OCI-LY3 (cell line): ENCODE data around the gene TRIM41.

Experiments used
- H2AFZ ChIP-seq: fragments of 200-600, 300-600 bp; shearing (Covaris generic); 2 replicates; pipeline ENCODE4 v1.6.0; 2014; ENCODE audit warnings: antibody characterized with exemption, low read depth, low read length
- H3K27ac ChIP-seq: fragments of 200-600, 300-600 bp; sonication (generic); 2 replicates; pipeline ENCODE4 v1.5.1; 2014; ENCODE audit warnings: mild to moderate bottlenecking, low read length, moderate library complexity, mixed read lengths
- H3K27me3 ChIP-seq: fragments of 200-600, 300-600 bp; sonication (generic); 2 replicates; pipeline ENCODE4 v1.6.1; 2014; ENCODE audit warnings: low read depth, low read length, mixed read lengths
- H3K36me3 ChIP-seq: fragments of 200-600, 300-600 bp; sonication (generic); replicated peaks from 2 replicates; pipeline ENCODE3; 2014; ENCODE audit warnings: low read depth, low read length, mixed read lengths
- H3K4me1 ChIP-seq: fragments of 300-600, 200-600 bp; sonication (generic); 2 replicates; pipeline ENCODE4 v1.6.1; 2014; ENCODE audit warnings: low read length, mixed read lengths
- H3K4me2 ChIP-seq: fragments of 200-600, 300-600 bp; sonication (generic); 2 replicates; pipeline ENCODE4 v1.6.1; 2014; ENCODE audit warnings: low read length, mixed read lengths
- H3K4me3 ChIP-seq: fragments of 300-600, 200-600 bp; sonication (generic); 2 replicates; pipeline ENCODE4 v1.5.1; 2014; ENCODE audit warnings: antibody characterized with exemption, mild to moderate bottlenecking, low read length, moderate library complexity
- H3K79me2 ChIP-seq: fragments of 300-600, 200-600 bp; shearing (Covaris generic); 2 replicates; pipeline ENCODE4 v1.6.1; 2014; ENCODE audit warnings: mild to moderate bottlenecking, low read length, mixed read lengths
- H3K9ac ChIP-seq: fragments of 300-600, 200-600 bp; shearing (Covaris generic); 2 replicates; pipeline ENCODE4 v1.6.0; 2014; ENCODE audit warnings: mild to moderate bottlenecking, low read length, moderate library complexity
- H3K9me3 ChIP-seq: fragments of 200-600, 300-600 bp; shearing (Covaris generic); 2 replicates; pipeline ENCODE4 v1.6.1; 2014; ENCODE audit warnings: low read length, mixed read lengths; ENCODE audit not compliant: insufficient read depth
- H4K20me1 ChIP-seq: fragments of 200-600, 300-600 bp; sonication (generic); 2 replicates; pipeline ENCODE4 v1.6.1; 2016; ENCODE audit warnings: low read length, mixed read lengths; ENCODE audit not compliant: insufficient read depth
- CTCF ChIP-seq: fragments of 200-600, 300-600 bp; sonication (generic); IDR thresholded peaks from 2 replicates; pipeline ENCODE4 v1.5.1; 2014; ENCODE audit warnings: antibody characterized with exemption, low read length, low read depth
- EZH2phosphoT487 ChIP-seq: fragments of 200-600 bp; shearing (Covaris generic); IDR thresholded peaks from 2 replicates; pipeline ENCODE4 v1.6.1; 2018; ENCODE audit warnings: antibody characterized with exemption, mixed run types, low read depth

The TRIM41 gene

GRCh38 chr5:181258576-181258975 is 35.5 kb downstream of the TRIM41 start:
- peaks cover 93% of the 10 kb centered on the region for H3K79me2 ChIP-seq
- peak overlapping the region; percentile 93 for H3K4me2 ChIP-seq
- H3K4me3 ChIP-seq, result peak overlapping the region; percentile 89
- peaks cover 21% of the 10 kb centered on the region for H3K4me1 ChIP-seq
- no peaks in the 10 kb centered on the region for H3K27me3 ChIP-seq
- H3K27ac ChIP-seq, result no peak overlapping the region
- no peaks in the 10 kb centered on the region for H3K9me3 ChIP-seq
- H2AFZ ChIP-seq, result no peak overlapping the region
- peaks cover 35% of the 10 kb centered on the region for H3K36me3 ChIP-seq
- TF ChIP-seq CTCF (no peak), EZH2phosphoT487 (no peak)
- no peak overlapping the region for H3K9ac ChIP-seq
- peaks cover 15% of the 10 kb centered on the region; the same call in 1 of the 2 replicates for H4K20me1 ChIP-seq

GRCh38 chr5:181259283-181259682 is 36.2 kb downstream of the TRIM41 start:
- Histone ChIP-seq H3K9me3 (no peaks in the 10 kb centered on the region), H3K27ac (no peak overlapping the region), H3K36me3 (peaks cover 37% of the 10 kb centered on the region), H3K79me2 (peaks cover 86% of the 10 kb centered on the region), H2AFZ (no peak overlapping the region), H3K27me3 (no peaks in the 10 kb centered on the region), H3K4me1 (peaks cover 21% of the 10 kb centered on the region), H4K20me1 (peaks cover 15% of the 10 kb centered on the region; the same call in 1 of the 2 replicates), H3K9ac (peak overlapping the region; percentile 96; the same call in 1 of the 2 replicates), H3K4me3 (peak overlapping the region; percentile 89), H3K4me2 (peak overlapping the region; percentile 93)
- TF ChIP-seq CTCF, result no peak
- TF ChIP-seq EZH2phosphoT487, result no peak

GRCh38 chr5:181259974-181260719 is 37.1 kb downstream of the TRIM41 start:
- Histone ChIP-seq H3K9me3 (no peaks in the 10 kb centered on the region), H3K27me3 (no peaks in the 10 kb centered on the region), H3K4me3 (peak overlapping the region; percentile 89), H2AFZ (no peak overlapping the region; the same call in 1 of the 2 replicates), H3K4me2 (peak overlapping the region; percentile 93), H3K4me1 (peaks cover 21% of the 10 kb centered on the region), H3K36me3 (peaks cover 31% of the 10 kb centered on the region), H3K79me2 (peaks cover 78% of the 10 kb centered on the region), H4K20me1 (peaks cover 15% of the 10 kb centered on the region; the same call in 1 of the 2 replicates), H3K9ac (peak overlapping the region; percentile 96), H3K27ac (peak overlapping the region; percentile 77)
- no peak for TF ChIP-seq CTCF
- TF ChIP-seq EZH2phosphoT487, result no peak

- peaks cover 21% of the 10 kb centered on the region for H3K4me1 ChIP-seq
- H3K4me3 ChIP-seq, result peak within 1 kb of the TSS; percentile 89
- H3K27me3 ChIP-seq, result no peaks in the 10 kb centered on the region
- H3K36me3 ChIP-seq, result peaks cover 25% of the 10 kb centered on the region
- H4K20me1 ChIP-seq, result 0 out of 2 replicates have a peak, but pooled peaks cover 11% of the 10 kb centered on the region
- H3K9me3 ChIP-seq, result no peaks in the 10 kb centered on the region
- H3K9ac ChIP-seq, result peak within 1 kb of the TSS; percentile 96
- no peak for TF ChIP-seq EZH2phosphoT487
- TF ChIP-seq CTCF, result no peak
- H3K79me2 ChIP-seq, result peaks cover 71% of the 10 kb centered on the region
- peak within 1 kb of the TSS; percentile 93 for H3K4me2 ChIP-seq
- peak within 1 kb of the TSS; percentile 77 for H3K27ac ChIP-seq
- H2AFZ ChIP-seq, result peak within 1 kb of the TSS; percentile 70
These were observed 37.7 kb downstream of the TRIM41 start, which contains the start of gene TRIM52 for GRCh38 chr5:181260720-181261319. Gene TRIM52, minus strand, starts transcription at chr5:181261143. Its CDS starts 330 bp downstream, at chr5:181260813.
